Stimulated activated naive CD8-positive, alpha-beta T cell treated with anti-CD3 and anti-CD28 coated beads, Interleukin-15, amount 100 ng/mL, for 72 hours (primary cell): ENCODE data around the gene CTAGE1.
"Not testable (repeated sequence)": the region's sequence is repeated elsewhere in the genome, so short reads cannot be mapped to it uniquely, and the experiment has no call there.

Source experiments
- ATAC-seq: fragments of 150-1000 bp; cut with Tn5 transposase; 2 replicates; pipeline ENCODE4 v1.10.0; 2021; ENCODE audit warnings: mild to moderate bottlenecking, moderate library complexity
- DNase-seq, 2 donors: peaks; one replicate each; pipeline ENCODE4 v3.0.0; 2021 to 2022
- H3K27ac Mint-ChIP-seq, 2 donors: one replicate each; pipeline ENCODE4 v1.8.0; 2022; ENCODE audit warnings: mild to moderate bottlenecking in 2 of 2, mixed read lengths in 2 of 2, moderate library complexity in 2 of 2
- H3K27me3 Mint-ChIP-seq: one replicate; pipeline ENCODE4 v1.8.0; 2022; ENCODE audit warnings: mixed read lengths
- H3K4me1 Mint-ChIP-seq: one replicate; pipeline ENCODE4 v1.8.0; 2022; ENCODE audit warnings: mild to moderate bottlenecking, mixed read lengths
- H3K4me3 Mint-ChIP-seq, 2 donors: one replicate each; pipeline ENCODE4 v1.8.0; 2022; ENCODE audit warnings: mild to moderate bottlenecking in 2 of 2, mixed read lengths in 2 of 2, moderate library complexity in 1 of 2
- H3K9me3 Mint-ChIP-seq, 2 donors: one replicate each; pipeline ENCODE4 v1.8.0; 2022; ENCODE audit warnings: mixed read lengths in 2 of 2

The CTAGE1 gene, protein sequence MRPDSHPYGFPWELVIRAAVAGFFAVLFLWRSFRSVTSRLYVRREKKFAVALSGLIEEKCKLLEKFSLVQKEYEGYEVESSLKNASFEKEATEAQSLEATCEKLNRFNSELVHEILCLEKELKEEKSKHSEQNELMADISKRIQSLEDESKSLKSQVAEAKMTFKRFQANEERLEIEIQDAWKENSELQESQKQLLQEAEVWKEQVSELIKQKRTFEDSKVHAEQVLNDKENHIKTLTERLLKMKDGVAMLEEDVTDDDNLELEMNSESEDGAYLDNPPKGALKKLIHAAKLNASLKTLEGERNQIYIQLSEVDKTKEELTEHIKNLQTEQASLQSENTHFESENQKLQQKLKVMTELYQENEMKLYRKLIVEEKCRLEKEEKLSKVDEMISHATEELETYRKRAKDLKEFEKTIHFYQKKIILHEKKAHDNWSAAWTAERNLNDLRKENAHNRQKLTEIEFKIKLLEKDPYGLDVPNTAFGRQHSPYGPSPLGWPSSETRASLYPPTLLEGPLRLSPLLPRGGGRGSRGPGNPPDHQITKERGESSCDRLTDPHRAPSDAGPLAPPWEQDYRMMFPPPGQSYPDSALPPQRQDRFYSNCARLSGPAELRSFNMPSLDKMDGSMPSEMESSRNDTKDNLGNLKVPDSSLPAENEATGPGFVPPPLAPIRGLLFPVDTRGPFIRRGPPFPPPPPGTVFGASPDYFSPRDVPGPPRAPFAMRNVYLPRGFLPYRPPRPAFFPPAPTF

DNA sequence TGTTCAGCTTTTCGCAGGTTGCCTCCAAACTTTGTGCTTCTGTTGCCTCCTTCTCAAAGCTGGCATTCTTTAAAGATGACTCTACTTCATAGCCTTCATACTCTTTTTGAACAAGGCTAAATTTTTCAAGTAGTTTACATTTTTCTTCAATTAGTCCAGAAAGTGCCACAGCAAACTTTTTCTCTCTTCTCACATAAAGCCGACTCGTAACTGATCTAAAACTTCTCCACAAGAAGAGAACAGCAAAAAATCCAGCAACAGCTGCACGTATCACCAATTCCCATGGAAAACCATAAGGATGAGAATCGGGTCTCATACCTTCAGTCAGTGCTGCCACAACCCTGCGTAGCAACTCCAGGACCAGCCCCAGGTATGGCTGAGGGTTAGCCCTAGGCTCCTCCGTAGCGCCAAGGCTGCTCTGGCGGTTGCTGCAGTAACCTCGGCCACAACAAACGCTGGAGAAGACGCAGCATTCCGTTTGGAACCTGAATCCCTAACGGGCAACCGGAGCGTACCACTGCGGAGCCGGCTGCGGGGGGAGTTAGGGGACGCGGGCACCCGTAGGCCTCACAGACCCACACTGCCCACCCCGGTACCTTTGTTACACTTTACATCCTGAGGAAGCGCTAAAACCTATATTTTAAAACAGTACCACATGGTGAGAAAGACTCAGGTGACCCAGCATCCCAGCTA is at the start of gene CTAGE1:
TSS of gene CTAGE1 (minus strand) at position 420 of the 693 bp plus-strand sequence. CDS start at position 316, 104 bp downstream.
- no peak for ATAC-seq
- no peak within 1 kb of the TSS for H3K4me3 Mint-ChIP-seq

GRCh38 chr18:22466608-22467395 is 49.1 kb upstream of the CTAGE1 start:
- no peaks in the 10 kb centered on the region for H3K27me3 Mint-ChIP-seq
- no peaks in the 10 kb centered on the region for H3K9me3 Mint-ChIP-seq
- ATAC-seq (no peak), DNase-seq (no peak)
- H3K27ac Mint-ChIP-seq, result peak overlapping the region in 1 of 2 donors; percentile 85
- no peak overlapping the region for H3K4me3 Mint-ChIP-seq
- H3K4me1 Mint-ChIP-seq, result no peaks in the 10 kb centered on the region

More for the DNA sequence above, at the start of gene CTAGE1:
- H3K27me3 Mint-ChIP-seq, result no peaks in the 10 kb centered on the region
- peaks cover 0 to 12% of the 10 kb centered on the region in 2 donors for H3K9me3 Mint-ChIP-seq
- no peaks in the 10 kb centered on the region for H3K4me1 Mint-ChIP-seq
- no peak within 1 kb of the TSS for H3K27ac Mint-ChIP-seq
- DNase-seq, result no peak

- Mint-ChIP-seq H3K4me3 (no peak overlapping the region), H3K27ac (no peak overlapping the region), H3K27me3 (no peaks in the 10 kb centered on the region), H3K9me3 (no peaks in the 10 kb centered on the region), H3K4me1 (no peaks in the 10 kb centered on the region)
- ATAC-seq, result no peak
- no peak for DNase-seq
Observed at GRCh38 chr18:22465859-22466457, 48.2 kb upstream of the CTAGE1 start.

GRCh38 chr18:22463076-22463475 is 45.4 kb upstream of the CTAGE1 start:
- Mint-ChIP-seq H3K4me3 (no peak overlapping the region), H3K4me1 (no peaks in the 10 kb centered on the region), H3K27me3 (no peaks in the 10 kb centered on the region), H3K27ac (no peak overlapping the region), H3K9me3 (no peaks in the 10 kb centered on the region)
- DNase-seq (no peak), ATAC-seq (no peak)

DNA sequence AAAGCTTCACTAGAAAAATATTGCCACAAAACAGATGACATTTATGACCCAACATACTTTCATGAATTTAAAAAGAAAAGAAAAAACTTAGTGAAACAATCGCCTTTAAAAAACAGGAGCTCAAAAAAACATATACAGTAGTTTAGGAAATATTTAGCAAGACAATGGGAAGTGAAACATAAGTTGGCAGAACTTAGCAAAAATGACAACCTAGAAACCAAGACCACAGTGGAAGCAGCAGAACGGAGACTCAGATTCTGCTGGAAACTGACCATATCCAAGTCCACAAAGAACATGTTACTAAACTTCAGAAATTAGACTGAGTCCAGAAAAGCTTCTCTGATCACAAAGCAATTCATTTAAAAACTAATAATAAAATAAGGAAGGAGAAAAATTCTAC is 41.8 kb upstream of the CTAGE1 start:
- Mint-ChIP-seq H3K9me3 (no peaks in the 10 kb centered on the region), H3K4me3 (no peak overlapping the region), H3K4me1 (no peaks in the 10 kb centered on the region), H3K27ac (no peak overlapping the region), H3K27me3 (no peaks in the 10 kb centered on the region)
- ATAC-seq (no peak), DNase-seq (no peak)

DNA sequence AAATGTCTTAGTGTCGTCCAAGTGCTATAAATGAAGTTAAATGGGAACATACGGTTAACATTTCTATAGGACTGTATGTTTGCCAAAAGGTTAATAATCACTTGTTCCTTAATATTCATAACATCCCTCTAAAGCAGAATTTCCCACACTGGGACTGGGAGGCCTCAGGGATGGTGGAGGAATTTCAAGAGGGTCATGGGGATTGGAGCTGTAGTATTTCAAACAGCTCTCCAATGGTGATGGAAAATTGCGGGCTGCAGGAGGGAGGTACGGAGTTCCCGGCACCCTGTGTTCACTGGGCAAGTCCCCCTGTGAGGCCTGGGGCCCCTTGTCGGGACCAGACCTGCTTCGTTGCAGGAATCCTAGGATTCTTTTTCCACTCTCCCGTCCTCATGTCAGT is 39.8 kb upstream of the CTAGE1 start:
- DNase-seq, result no peak
- H3K9me3 Mint-ChIP-seq, result no peaks in the 10 kb centered on the region
- no peak for ATAC-seq
- H3K27me3 Mint-ChIP-seq, result no peaks in the 10 kb centered on the region
- peaks cover under 1% of the 10 kb centered on the region for H3K4me1 Mint-ChIP-seq
- no peak overlapping the region for H3K27ac Mint-ChIP-seq
- H3K4me3 Mint-ChIP-seq, result no peak overlapping the region

- H3K4me1 Mint-ChIP-seq, result peaks cover 6% of the 10 kb centered on the region
- peaks cover 0 to under 1% of the 10 kb centered on the region in 2 donors for H3K9me3 Mint-ChIP-seq
- no peak for DNase-seq
- no peaks in the 10 kb centered on the region for H3K27me3 Mint-ChIP-seq
- no peak overlapping the region for H3K27ac Mint-ChIP-seq
- no peak overlapping the region for H3K4me3 Mint-ChIP-seq
- no peak for ATAC-seq
Observed at GRCh38 chr18:22456547-22456946, 38.8 kb upstream of the CTAGE1 start.

DNA sequence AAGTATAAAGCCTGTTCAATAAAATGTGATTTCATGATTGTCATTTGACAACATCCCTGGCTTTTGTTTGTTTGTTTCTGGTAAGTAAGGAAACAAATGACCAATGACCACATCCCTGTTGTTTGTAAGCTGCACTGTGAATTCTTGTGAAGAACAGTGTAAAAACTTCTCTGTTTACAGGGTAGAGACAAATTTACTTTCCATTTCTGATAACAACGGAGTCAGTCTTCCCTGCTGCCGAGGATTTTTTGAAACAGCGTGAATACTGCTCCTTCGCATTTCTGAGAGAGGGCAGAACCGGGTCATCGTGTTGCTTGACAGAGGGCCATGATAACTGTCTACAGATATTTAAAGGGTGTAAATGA is 38.4 kb upstream of the CTAGE1 start:
- Mint-ChIP-seq H3K9me3 (peaks cover 0 to 4% of the 10 kb centered on the region in 2 donors), H3K4me1 (peaks cover 6% of the 10 kb centered on the region), H3K27ac (no peak overlapping the region), H3K4me3 (no peak overlapping the region), H3K27me3 (no peaks in the 10 kb centered on the region)
- DNase-seq (no peak), ATAC-seq (no peak)

DNA sequence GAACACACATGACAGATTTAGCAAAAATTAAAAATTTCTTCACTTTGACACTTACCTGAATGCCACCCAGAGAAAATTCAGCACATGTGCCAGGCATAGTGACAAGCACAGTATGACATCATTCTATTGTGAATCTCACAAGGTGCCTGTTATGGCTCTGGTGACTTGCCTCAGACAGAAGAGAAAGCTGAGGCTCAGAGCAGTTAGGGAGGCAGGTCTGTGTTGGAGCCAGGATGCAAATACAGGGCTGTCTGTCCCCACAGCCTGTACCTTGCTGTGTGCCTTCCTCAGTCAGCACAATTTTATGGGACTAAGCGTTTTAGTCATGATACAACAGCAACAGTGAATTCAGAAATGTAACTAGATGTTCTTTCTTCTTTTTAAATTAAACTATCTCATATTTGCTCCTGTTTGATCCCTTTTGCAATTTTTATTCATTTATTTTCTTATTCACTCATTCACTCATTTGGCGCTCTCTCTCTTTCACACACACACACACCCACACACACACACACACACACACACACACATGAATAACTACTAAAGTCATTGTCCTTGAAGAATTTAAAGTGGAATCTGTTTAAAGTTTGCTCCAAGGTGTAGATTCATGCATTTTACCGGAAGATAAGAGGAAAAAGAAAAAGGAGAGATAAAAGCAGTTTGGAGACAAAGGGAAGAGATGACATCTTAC is 37.9 kb upstream of the CTAGE1 start:
- peaks cover 6% of the 10 kb centered on the region for H3K4me1 Mint-ChIP-seq
- H3K9me3 Mint-ChIP-seq, result peaks cover 4 to 10% of the 10 kb centered on the region in 2 donors
- DNase-seq, result no peak
- ATAC-seq, result no peak
- H3K27me3 Mint-ChIP-seq, result no peaks in the 10 kb centered on the region
- no peak overlapping the region for H3K27ac Mint-ChIP-seq
- no peak overlapping the region for H3K4me3 Mint-ChIP-seq

- ATAC-seq (no peak), DNase-seq (no peak)
- Mint-ChIP-seq H3K4me3 (no peak overlapping the region), H3K4me1 (peaks cover 6% of the 10 kb centered on the region), H3K9me3 (peaks cover 9 to 21% of the 10 kb centered on the region in 2 donors), H3K27ac (no peak overlapping the region), H3K27me3 (no peaks in the 10 kb centered on the region)
Observed at GRCh38 chr18:22453315-22453714, 35.6 kb upstream of the CTAGE1 start.

DNA sequence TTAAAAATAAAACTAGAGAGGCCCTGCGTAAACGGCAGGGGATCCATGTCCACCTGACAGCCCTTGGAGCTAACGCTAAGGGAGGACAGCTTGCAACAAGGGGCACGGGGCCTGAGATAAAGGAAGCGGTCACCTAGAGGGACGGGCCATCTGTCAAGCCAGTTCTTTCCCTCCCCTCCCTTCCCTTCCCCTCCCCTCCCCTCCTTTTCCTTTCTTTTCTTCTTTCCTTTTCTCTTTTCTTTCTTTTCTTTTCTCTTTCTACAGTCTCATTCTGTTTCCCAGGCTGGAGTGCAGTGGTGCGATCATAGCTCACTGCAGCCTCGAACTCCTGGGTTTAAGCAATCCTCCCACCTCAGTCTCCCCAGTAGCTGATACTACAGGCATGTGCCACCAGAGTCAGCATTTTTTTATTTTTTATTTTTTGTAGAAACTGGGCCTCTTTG is 34.5 kb upstream of the CTAGE1 start:
- ATAC-seq (no peak), DNase-seq (no peak)
- no peak overlapping the region for H3K4me3 Mint-ChIP-seq
- no peak overlapping the region for H3K27ac Mint-ChIP-seq
- H3K27me3 Mint-ChIP-seq, result no peaks in the 10 kb centered on the region
- H3K9me3 Mint-ChIP-seq, result peaks cover 9 to 21% of the 10 kb centered on the region in 2 donors
- H3K4me1 Mint-ChIP-seq, result peaks cover 6% of the 10 kb centered on the region

DNA sequence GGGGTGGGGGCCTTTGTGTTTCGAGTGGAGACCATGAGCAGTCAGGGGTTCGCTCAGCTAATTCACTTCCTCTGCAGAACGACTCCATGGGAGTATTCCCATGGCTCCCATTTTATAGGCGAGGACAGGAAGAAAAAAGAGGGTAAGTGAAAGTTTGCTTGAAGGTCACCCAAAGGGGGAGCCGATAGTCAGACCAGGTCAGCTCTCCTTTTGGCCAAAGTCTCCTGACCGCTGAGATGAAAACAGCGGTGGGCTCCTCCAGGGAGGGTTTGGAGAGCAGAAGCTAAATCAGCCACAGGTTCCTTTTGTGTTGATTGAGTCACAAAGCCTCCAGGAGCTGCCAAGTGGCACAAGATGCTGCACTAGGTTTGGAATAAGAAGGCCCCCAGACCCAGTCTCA is 34.1 kb upstream of the CTAGE1 start:
- peaks cover 9 to 21% of the 10 kb centered on the region in 2 donors for H3K9me3 Mint-ChIP-seq
- ATAC-seq, result no peak
- no peak overlapping the region for H3K4me3 Mint-ChIP-seq
- peaks cover 6% of the 10 kb centered on the region for H3K4me1 Mint-ChIP-seq
- H3K27ac Mint-ChIP-seq, result peak overlapping the region in 1 of 2 donors; percentile 54
- no peak for DNase-seq
- H3K27me3 Mint-ChIP-seq, result no peaks in the 10 kb centered on the region

DNA sequence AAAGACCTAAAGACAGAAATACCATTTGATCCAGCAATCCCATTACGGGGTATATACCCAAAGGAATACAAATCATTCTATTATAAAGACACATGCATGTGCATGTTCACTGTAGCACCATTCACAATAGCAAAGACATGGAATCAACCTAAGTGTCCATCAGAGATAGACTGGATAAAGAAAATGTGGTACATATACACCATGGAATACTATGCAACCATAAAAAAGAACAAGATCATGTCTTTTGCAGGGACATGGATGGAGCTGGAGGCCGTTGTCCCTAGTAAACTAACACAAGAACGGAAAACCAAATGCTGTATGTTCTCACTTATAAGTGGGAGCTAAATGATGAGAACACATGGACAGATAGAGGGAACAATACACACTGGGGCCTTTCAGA is 33.1 kb upstream of the CTAGE1 start:
- not testable (repeated sequence) for ATAC-seq, H3K27me3 Mint-ChIP-seq, DNase-seq, H3K4me1 Mint-ChIP-seq, H3K4me3 Mint-ChIP-seq, H3K27ac Mint-ChIP-seq
- peaks cover 13 to 25% of the 10 kb centered on the region in 2 donors for H3K9me3 Mint-ChIP-seq

DNA sequence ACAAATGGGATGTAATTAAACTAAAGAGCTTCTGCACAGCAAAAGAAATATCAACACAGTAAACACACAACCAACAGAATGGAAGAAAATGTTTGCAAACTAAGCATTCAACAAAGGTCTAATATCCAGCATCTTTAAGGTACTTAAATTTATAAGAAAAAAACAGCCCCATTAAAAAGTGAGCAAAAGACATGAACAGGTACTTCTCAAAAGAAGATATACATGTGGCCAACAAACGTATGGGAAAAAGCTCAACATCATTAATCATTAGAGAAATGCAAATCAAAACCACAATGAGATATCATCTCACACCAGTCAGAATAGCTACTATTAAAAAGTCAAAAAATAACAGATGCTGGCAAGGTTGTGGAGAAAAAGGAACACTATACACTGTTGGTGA is 32.6 kb upstream of the CTAGE1 start:
- not testable (repeated sequence) for ATAC-seq, H3K27me3 Mint-ChIP-seq, H3K4me1 Mint-ChIP-seq, DNase-seq, H3K4me3 Mint-ChIP-seq, H3K27ac Mint-ChIP-seq
- peaks cover 13 to 25% of the 10 kb centered on the region in 2 donors for H3K9me3 Mint-ChIP-seq
